WTC11 (cell line): ENCODE results near the gene MTTP. TPM values are rescaled to one million over a fixed set of nuclear protein-coding genes. Genes with fewer than 3 reads are reported as not detected.

Experiments used
- ATAC-seq: fragments of 200-7000 bp; cut with Tn5 transposase; 2 replicates; pipeline ENCODE4 v1.10.0; 2021; ENCODE audit warnings: mild to moderate bottlenecking, moderate library complexity
- CTCF ChIA-PET: fragments of 300-600 bp; sonication (Branson Sonifier 250); formaldehyde crosslinking; loops from one replicate; lab custom pipeline; 2021; ENCODE audit warnings: antibody characterized with exemption; lab: Charles Lee
- POLR2A ChIA-PET: fragments of 350-600 bp; sonication (Branson Sonifier 250); formaldehyde crosslinking; loops from one replicate; lab custom pipeline; 2021; ENCODE audit warnings: antibody characterized with exemption; lab: Charles Lee
- DNase-seq: peaks from one replicate; pipeline ENCODE4 v3.0.0; 2021; ENCODE audit warnings: low spot score
- H3K27ac Mint-ChIP-seq: 2 replicates; pipeline ENCODE4 v1.8.0; 2021; ENCODE audit warnings: mixed read lengths
- H3K27me3 Mint-ChIP-seq: 2 replicates; pipeline ENCODE4 v1.8.0; 2021; ENCODE audit warnings: low read depth, mild to moderate bottlenecking, moderate library complexity, mixed read lengths
- H3K36me3 Mint-ChIP-seq: 2 replicates; pipeline ENCODE4 v1.8.0; 2021; ENCODE audit warnings: mixed read lengths
- H3K4me1 Mint-ChIP-seq: 2 replicates; pipeline ENCODE4 v1.8.0; 2022; ENCODE audit warnings: mixed read lengths
- H3K4me3 Mint-ChIP-seq: 2 replicates; pipeline ENCODE4 v1.8.0; 2021; ENCODE audit warnings: mild to moderate bottlenecking, moderate library complexity, mixed read lengths
- H3K9me3 Mint-ChIP-seq: 2 replicates; pipeline ENCODE4 v1.8.0; 2021; ENCODE audit warnings: mixed read lengths
- ATF1 ChIP-seq: sonication (generic); formaldehyde crosslinking; IDR thresholded peaks from 2 replicates; pipeline ENCODE4 v1.8.1; 2023; ENCODE audit warnings: mild to moderate bottlenecking, moderate library complexity, missing genetic modification reagents
- ATF2 ChIP-seq: sonication (generic); formaldehyde crosslinking; IDR thresholded peaks from 2 replicates; pipeline ENCODE4 v1.8.1; 2022; ENCODE audit warnings: low read depth, missing genetic modification reagents, borderline replicate concordance
- CREM ChIP-seq: sonication (generic); formaldehyde crosslinking; IDR thresholded peaks from 2 replicates; pipeline ENCODE4 v1.8.1; 2022; ENCODE audit warnings: mild to moderate bottlenecking, missing genetic modification reagents, moderate library complexity
- E2F5 ChIP-seq: sonication (generic); formaldehyde crosslinking; IDR thresholded peaks from 2 replicates; pipeline ENCODE4 v1.8.1; 2022; ENCODE audit warnings: mild to moderate bottlenecking, moderate library complexity, missing genetic modification reagents
- FOXK1 ChIP-seq: sonication (generic); formaldehyde crosslinking; IDR thresholded peaks from 2 replicates; pipeline ENCODE4 v1.8.0; 2022; ENCODE audit warnings: mild to moderate bottlenecking, moderate library complexity, missing genetic modification reagents
- GRHL2 ChIP-seq: fragments of 250-450 bp; sonication (Bioruptor Pico); IDR thresholded peaks from 2 replicates; pipeline ENCODE4 v1.8.0; 2022; ENCODE audit warnings: mild to moderate bottlenecking, moderate library complexity; ENCODE audit not compliant: insufficient replicate concordance, severe bottlenecking
- HMGXB4 ChIP-seq: sonication (generic); formaldehyde crosslinking; IDR thresholded peaks from 2 replicates; pipeline ENCODE4 v1.8.1; 2023; ENCODE audit warnings: mild to moderate bottlenecking, moderate library complexity, missing genetic modification reagents
- MAX ChIP-seq: sonication (generic); formaldehyde crosslinking; IDR thresholded peaks from 2 replicates; pipeline ENCODE4 v1.8.0; 2022; ENCODE audit warnings: mild to moderate bottlenecking, missing genetic modification reagents
- MYBL2 ChIP-seq: sonication (generic); formaldehyde crosslinking; IDR thresholded peaks from 2 replicates; pipeline ENCODE4 v1.8.1; 2023; ENCODE audit warnings: mild to moderate bottlenecking, moderate library complexity, missing genetic modification reagents
- NFYB ChIP-seq: sonication (generic); formaldehyde crosslinking; conservative IDR thresholded peaks from 2 replicates; pipeline ENCODE4 v1.8.0; 2022; ENCODE audit warnings: low read depth, missing genetic modification reagents
- NR2C2 ChIP-seq: sonication (generic); formaldehyde crosslinking; IDR thresholded peaks from 2 replicates; pipeline ENCODE4 v1.8.0; 2022; ENCODE audit warnings: mild to moderate bottlenecking, missing genetic modification reagents
- OVOL2 ChIP-seq: fragments of 250-450 bp; sonication (Bioruptor Pico); IDR thresholded peaks from 2 replicates; pipeline ENCODE4 v1.9.0; 2021; ENCODE audit warnings: mild to moderate bottlenecking, borderline replicate concordance
- PRDM15 ChIP-seq: sonication (generic); formaldehyde crosslinking; IDR thresholded peaks from 2 replicates; pipeline ENCODE4 v1.8.0; 2022; ENCODE audit warnings: missing genetic modification reagents
- RORB ChIP-seq: fragments of 250-450 bp; sonication (Bioruptor Pico); IDR thresholded peaks from 2 replicates; pipeline ENCODE4 v1.9.0; 2021; ENCODE audit warnings: mild to moderate bottlenecking
- SOX15 ChIP-seq: fragments of 250-450 bp; sonication (Bioruptor Pico); IDR thresholded peaks from 2 replicates; pipeline ENCODE4 v1.9.0; 2021; ENCODE audit warnings: mild to moderate bottlenecking
- TP53 ChIP-seq: sonication (generic); formaldehyde crosslinking; IDR thresholded peaks from 2 replicates; pipeline ENCODE4 v1.8.1; 2023; ENCODE audit warnings: mild to moderate bottlenecking, missing genetic modification reagents
- ZNF263 ChIP-seq: sonication (generic); formaldehyde crosslinking; IDR thresholded peaks from 2 replicates; pipeline ENCODE4 v1.8.1; 2022; ENCODE audit warnings: low read depth, mild to moderate bottlenecking, moderate library complexity, missing genetic modification reagents
- ZNF281 ChIP-seq: sonication (generic); formaldehyde crosslinking; IDR thresholded peaks from 2 replicates; pipeline ENCODE4 v1.8.0; 2023; ENCODE audit warnings: mild to moderate bottlenecking, missing genetic modification reagents
- ZNF317 ChIP-seq: sonication (generic); formaldehyde crosslinking; IDR thresholded peaks from 2 replicates; pipeline ENCODE4 v1.8.1; 2023; ENCODE audit warnings: low read depth, mild to moderate bottlenecking, moderate library complexity, missing genetic modification reagents, borderline replicate concordance
- ZNF396 ChIP-seq: fragments of 250-450 bp; sonication (Bioruptor Pico); IDR thresholded peaks from 2 replicates; pipeline ENCODE4 v1.8.0; 2021; ENCODE audit warnings: mild to moderate bottlenecking, moderate library complexity, borderline replicate concordance
- ZNF671 ChIP-seq: fragments of 250-450 bp; sonication (Bioruptor Pico); IDR thresholded peaks from 2 replicates; pipeline ENCODE4 v1.8.0; 2021; ENCODE audit warnings: mild to moderate bottlenecking
- ZSCAN18 ChIP-seq: fragments of 250-450 bp; sonication (Bioruptor Pico); IDR thresholded peaks from 2 replicates; pipeline ENCODE4 v2.1.2; 2022; ENCODE audit warnings: mild to moderate bottlenecking, moderate library complexity
- total RNA-seq: library from RNA; stranded (reverse); gene quantifications from 3 replicates; pipeline ENCODE4 v1.2.3, GENCODE V29; 2021

MTTP gene
- total RNA-seq, 1 experiment from 2014 or later = 0.26 TPM

GRCh38 chr4:99552872-99553271 is 21.8 kb upstream of the MTTP start (continued):
- no peak for TF ChIP-seq E2F5
- TF ChIP-seq TP53 (CRISPR knock-in tag) = no peak
- no peak for TF ChIP-seq PRDM15 (CRISPR knock-in tag)
- TF ChIP-seq CREM (CRISPR knock-in tag) = no peak

GRCh38 chr4:99563310-99564186 is 11.1 kb upstream of the MTTP start, which contains the start of gene TRMT10A:
Gene TRMT10A (minus strand): TSS chr4:99564039. CDS start chr4:99559338, 4,701 bp downstream.
- ChIA-PET POLR2A (interaction anchor here (0.6 to 1.3 kb wide), 5 partner anchors 10 to 248 kb away, joined by 3 to 9 read pairs (median 4); no protein-coding TSS in a partner anchor), CTCF (interaction anchor here (0.6 to 1.8 kb wide), 8 partner anchors 12 to 248 kb away, joined by 3 to 25 read pairs (median 4); partner anchors contain the start of gene MTTP)
- Mint-ChIP-seq H3K27me3 (no peaks in the 10 kb centered on the region; the same call in 1 of the 2 replicates), H3K4me1 (0 out of 2 replicates have a peak, but pooled peaks cover 3% of the 10 kb centered on the region), H3K36me3 (no peaks in the 10 kb centered on the region), H3K27ac (peak within 1 kb of the TSS; percentile 99), H3K9me3 (no peaks in the 10 kb centered on the region), H3K4me3 (peak within 1 kb of the TSS; percentile 97)
- ATAC-seq (peak; percentile 94), DNase-seq (peak; percentile 95)
- TF ChIP-seq SOX15 (CRISPR knock-in tag) = no peak
- no peak for TF ChIP-seq ZNF671 (CRISPR knock-in tag)
- no peak for TF ChIP-seq TP53 (CRISPR knock-in tag)
- TF ChIP-seq OVOL2 (CRISPR knock-in tag) = no peak
- no peak for TF ChIP-seq ATF1 (CRISPR knock-in tag)
- TF ChIP-seq NFYB (CRISPR knock-in tag) = 0 out of 2 replicates have a peak, but pooled peaks have one; percentile 33
- 0 out of 2 replicates have a peak, but pooled peaks have one; percentile 33 for TF ChIP-seq HMGXB4
- TF ChIP-seq ZNF263 (CRISPR knock-in tag) = no peak
- TF ChIP-seq ZNF317 (CRISPR knock-in tag) = no peak
- TF ChIP-seq ZNF396 (CRISPR knock-in tag) = no peak
- no peak for TF ChIP-seq GRHL2 (CRISPR knock-in tag)
- no peak for TF ChIP-seq RORB (CRISPR knock-in tag)
- TF ChIP-seq ZSCAN18 (CRISPR knock-in tag) = no peak
- peak; percentile 66; the same call in 1 of the 2 replicates for TF ChIP-seq FOXK1 (CRISPR knock-in tag)
- TF ChIP-seq MYBL2 (CRISPR knock-in tag) = no peak
- peak; percentile 75; the same call in 1 of the 2 replicates for TF ChIP-seq MAX (CRISPR knock-in tag)
- no peak for TF ChIP-seq NR2C2
- 0 out of 2 replicates have a peak, but pooled peaks have one; percentile 25 for TF ChIP-seq ZNF281 (CRISPR knock-in tag)
- TF ChIP-seq ATF2 (CRISPR knock-in tag) = no peak
